ENCODE results near the gene SLC6A9. TPM values are rescaled to one million over a fixed set of nuclear protein-coding genes. Genes with fewer than 3 reads are reported as not detected.

Gene SLC6A9
- total RNA-seq, 1 experiment from 2014 or later = 30.1 TPM

GRCh38 chr1:44013949-44014348, 17.3 kb downstream of the SLC6A9 start:
- Histone ChIP-seq H3K23me2 (ENCODE audit: insufficient read length, low read depth, low read length, poor library complexity, severe bottlenecking) (no peaks in the 10 kb centered on the region), H2BK15ac (ENCODE audit: low read depth, low read length) (no peak overlapping the region), H2AK5ac (ENCODE audit: insufficient read length, low read length) (no peak overlapping the region), H3K23ac (ENCODE audit: insufficient read length, low read depth, low read length) (no peak overlapping the region), H2BK120ac (ENCODE audit: low read depth, low read length, poor library complexity, severe bottlenecking) (no peak overlapping the region), H3K4ac (ENCODE audit: low read depth, low read length) (no peak overlapping the region), H2BK20ac (ENCODE audit: low read depth, low read length, poor library complexity, severe bottlenecking) (no peak overlapping the region), H3K9ac (ENCODE audit: extremely low read depth, insufficient read length, low read length) (no peak overlapping the region), H3K18ac (ENCODE audit: insufficient read length, low read depth, low read length) (no peak overlapping the region), H2BK12ac (ENCODE audit: insufficient read length, low read depth, low read length) (no peak overlapping the region), H2BK5ac (ENCODE audit: insufficient read length, low read length) (no peak overlapping the region), H3K79me2 (ENCODE audit: insufficient read depth, low read length) (no peaks in the 10 kb centered on the region), H2AFZ (ENCODE audit: low read length) (no peak overlapping the region), H4K8ac (replicated peaks; ENCODE audit: insufficient read length, low read depth, low read length) (no peak overlapping the region), H3T11ph (ENCODE audit: low read length) (no peak overlapping the region), H4K91ac (ENCODE audit: insufficient read length, low read depth, low read length) (no peak overlapping the region), H3K14ac (ENCODE audit: insufficient read depth, low read length) (no peak overlapping the region; the same call in 1 of the 2 replicates), H3K4me2 (ENCODE audit: insufficient read depth, insufficient read length, low read length) (no peak overlapping the region), H4K5ac (ENCODE audit: insufficient read length, low read depth, low read length) (no peak overlapping the region), H3K27ac (ENCODE audit: insufficient read length, low read depth, low read length) (no peak overlapping the region), H3K4me1 (ENCODE audit: insufficient read depth, low read length) (peaks cover 3% of the 10 kb centered on the region; the same call in 1 of the 2 replicates), H3K27me3 (ENCODE audit: insufficient read depth, low read length) (no peaks in the 10 kb centered on the region), H3K56ac (ENCODE audit: insufficient read length, low read depth, low read length) (no peak overlapping the region), H3K9me3 (ENCODE audit: control insufficient read depth, low read depth, low read length) (no peaks in the 10 kb centered on the region), H3K79me1 (ENCODE audit: insufficient read depth, low read depth, low read length, poor library complexity, severe bottlenecking) (no peaks in the 10 kb centered on the region), H4K20me1 (ENCODE audit: control insufficient read depth, insufficient read depth, insufficient read length) (no peaks in the 10 kb centered on the region)
- no peak overlapping the region for H3K4me3 Mint-ChIP-seq
- whole genome bisulfite sequencing (ENCODE audit: extremely low coverage, insufficient read length, low lambda C conversion rate) = no CpG with 5 or more reads among the region's 5 CpGs
- H3K9me3 Mint-ChIP-seq = no peaks in the 10 kb centered on the region
- H3K4me1 Mint-ChIP-seq = peaks cover 15 to 31% of the 10 kb centered on the region in 2 experiments
- DNase-seq = no peak
- no peak for TF ChIP-seq CTCF (conservative IDR thresholded peaks at IDR 0.05)
- peaks cover 4 to 13% (median 5%) of the 10 kb centered on the region in 3 experiments; a peak in 6 of 7 replicates for H3K36me3 Mint-ChIP-seq (ENCODE audit: insufficient read depth in 1 of 3, low read depth in 3 of 3)
- H3K27me3 Mint-ChIP-seq (ENCODE audit: low read depth) = no peaks in the 10 kb centered on the region
- H3K27ac Mint-ChIP-seq = peak overlapping the region in 1 of 3 experiments; percentile 6; a peak in 1 of 7 replicates

All from H9 (cell line).